MM.1S (cell line): ENCODE measurements around the gene AMH.

ENCODE experiments used
- DNase-seq: peaks from one replicate; pipeline ENCODE4 v3.0.0-alpha.2; 2015
- H2AFZ ChIP-seq: fragments of 300-600 bp; sonication (generic); 2 replicates; pipeline ENCODE4 v1.6.0; 2016; ENCODE audit warnings: antibody characterized with exemption, low read length
- H3F3A ChIP-seq: fragments of 300-600 bp; sonication (generic); 2 replicates; pipeline ENCODE4 v1.6.1; 2016; ENCODE audit warnings: mild to moderate bottlenecking, antibody characterized with exemption, low read length, moderate library complexity, mixed read lengths; ENCODE audit not compliant: insufficient read depth
- H3K27ac ChIP-seq: fragments of 300-600 bp; sonication (generic); 2 replicates; pipeline ENCODE4 v1.5.1; 2016; ENCODE audit warnings: mild to moderate bottlenecking, low read length
- H3K27me3 ChIP-seq: fragments of 300-600 bp; sonication (generic); replicated peaks from 2 replicates; pipeline ENCODE4 v1.6.0; 2016; ENCODE audit warnings: low read length; ENCODE audit not compliant: insufficient read depth
- H3K36me3 ChIP-seq: fragments of 300-600 bp; sonication (generic); replicated peaks from 2 replicates; pipeline ENCODE4 v1.6.1; 2016; ENCODE audit warnings: mild to moderate bottlenecking, low read length, mixed read lengths; ENCODE audit not compliant: insufficient read depth
- H3K4me1 ChIP-seq: fragments of 300-600 bp; sonication (generic); 2 replicates; pipeline ENCODE4 v1.6.1; 2016; ENCODE audit warnings: low read length, mixed read lengths
- H3K4me2 ChIP-seq: fragments of 300-600 bp; sonication (generic); 2 replicates; pipeline ENCODE4 v1.6.0; 2016; ENCODE audit warnings: low read depth, low read length
- H3K4me3 ChIP-seq: fragments of 300-600 bp; sonication (generic); 2 replicates; pipeline ENCODE4 v1.5.1; 2016; ENCODE audit warnings: low read length, mixed read lengths
- H3K79me2 ChIP-seq: fragments of 300-600 bp; sonication (generic); 2 replicates; pipeline ENCODE4 v1.6.1; 2016; ENCODE audit warnings: mixed run types, low read length, mixed read lengths
- H3K9ac ChIP-seq: fragments of 300-600 bp; sonication (generic); 2 replicates; pipeline ENCODE4 v1.6.1; 2016; ENCODE audit warnings: low read length, mixed read lengths
- H3K9me2 ChIP-seq: fragments of 300-600 bp; sonication (generic); replicated peaks from 2 replicates; pipeline ENCODE4 v1.6.1; 2016; ENCODE audit warnings: mild to moderate bottlenecking, low read length, mixed read lengths; ENCODE audit not compliant: insufficient read depth
- H3K9me3 ChIP-seq: fragments of 300-600 bp; sonication (generic); replicated peaks from 2 replicates; pipeline ENCODE4 v1.6.1; 2016; ENCODE audit warnings: mild to moderate bottlenecking, low read length, mixed read lengths; ENCODE audit not compliant: insufficient read depth
- H4K20me1 ChIP-seq: fragments of 300-600 bp; sonication (generic); 2 replicates; pipeline ENCODE4 v1.6.1; 2016; ENCODE audit warnings: mild to moderate bottlenecking, low read length, moderate library complexity, mixed read lengths; ENCODE audit not compliant: insufficient read depth
- CTCF ChIP-seq: fragments of 300-600 bp; sonication (generic); IDR thresholded peaks from 2 replicates; pipeline ENCODE4 v1.5.1; 2016; ENCODE audit warnings: antibody characterized with exemption, low read length, mixed read lengths
- EZH2 ChIP-seq: fragments of 300-600 bp; sonication (generic); optimal IDR thresholded peaks from 2 replicates; pipeline ENCODE3; 2017; ENCODE audit warnings: low read depth, mild to moderate bottlenecking, antibody characterized with exemption, low read length, mixed read lengths
- EZH2phosphoT487 ChIP-seq: fragments of 300-600 bp; sonication (generic); IDR thresholded peaks from 2 replicates; pipeline ENCODE4 v1.6.1; 2018; ENCODE audit warnings: antibody characterized with exemption, low read length

Gene AMH

GRCh38 chr19:2250766-2251105 lies 1.6 kb downstream of the AMH start:
- Histone ChIP-seq H3K9me2 (no peaks in the 10 kb centered on the region), H3K9ac (no peak overlapping the region), H3K4me2 (no peak overlapping the region), H3K9me3 (no peaks in the 10 kb centered on the region), H2AFZ (no peak overlapping the region), H3K4me1 (peaks cover 13% of the 10 kb centered on the region), H3K4me3 (no peak overlapping the region), H3K27me3 (no peaks in the 10 kb centered on the region), H4K20me1 (no peaks in the 10 kb centered on the region; the same call in 1 of the 2 replicates), H3K79me2 (peaks cover 61% of the 10 kb centered on the region), H3K36me3 (0 out of 2 replicates have a peak, but pooled peaks cover 9% of the 10 kb centered on the region), H3K27ac (no peak overlapping the region), H3F3A (peaks cover 29% of the 10 kb centered on the region)
- no peak for TF ChIP-seq EZH2phosphoT487
- no peak for TF ChIP-seq CTCF
- DNase-seq: no peak

DNA sequence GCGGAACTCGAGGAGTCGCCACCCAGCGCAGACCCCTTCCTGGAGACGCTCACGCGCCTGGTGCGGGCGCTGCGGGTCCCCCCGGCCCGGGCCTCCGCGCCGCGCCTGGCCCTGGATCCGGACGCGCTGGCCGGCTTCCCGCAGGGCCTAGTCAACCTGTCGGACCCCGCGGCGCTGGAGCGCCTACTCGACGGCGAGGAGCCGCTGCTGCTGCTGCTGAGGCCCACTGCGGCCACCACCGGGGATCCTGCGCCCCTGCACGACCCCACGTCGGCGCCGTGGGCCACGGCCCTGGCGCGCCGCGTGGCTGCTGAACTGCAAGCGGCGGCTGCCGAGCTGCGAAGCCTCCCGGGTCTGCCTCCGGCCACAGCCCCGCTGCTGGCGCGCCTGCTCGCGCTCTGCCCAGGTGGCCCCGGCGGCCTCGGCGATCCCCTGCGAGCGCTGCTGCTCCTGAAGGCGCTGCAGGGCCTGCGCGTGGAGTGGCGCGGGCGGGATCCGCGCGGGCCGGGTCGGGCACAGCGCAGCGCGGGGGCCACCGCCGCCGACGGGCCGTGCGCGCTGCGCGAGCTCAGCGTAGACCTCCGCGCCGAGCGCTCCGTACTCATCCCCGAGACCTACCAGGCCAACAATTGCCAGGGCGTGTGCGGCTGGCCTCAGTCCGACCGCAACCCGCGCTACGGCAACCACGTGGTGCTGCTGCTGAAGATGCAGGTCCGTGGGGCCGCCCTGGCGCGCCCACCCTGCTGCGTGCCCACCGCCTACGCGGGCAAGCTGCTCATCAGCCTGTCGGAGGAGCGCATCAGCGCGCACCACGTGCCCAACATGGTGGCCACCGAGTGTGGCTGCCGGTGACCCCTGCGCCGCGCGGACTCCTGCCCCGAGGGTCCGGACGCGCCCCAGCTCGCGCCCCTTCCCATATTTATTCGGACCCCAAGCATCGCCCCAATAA lies 2.3 kb downstream of the AMH start:
- H3K36me3 ChIP-seq: 0 out of 2 replicates have a peak, but pooled peaks cover 5% of the 10 kb centered on the region
- peaks cover 60% of the 10 kb centered on the region for H3K79me2 ChIP-seq
- DNase-seq: no peak
- no peak overlapping the region for H3K4me2 ChIP-seq
- no peak for TF ChIP-seq CTCF
- TF ChIP-seq EZH2: no peak
- no peak for TF ChIP-seq EZH2phosphoT487
- H3K9ac ChIP-seq: no peak overlapping the region
- no peaks in the 10 kb centered on the region for H4K20me1 ChIP-seq
- peaks cover 34% of the 10 kb centered on the region for H3F3A ChIP-seq
- peaks cover 18% of the 10 kb centered on the region for H3K4me1 ChIP-seq
- H2AFZ ChIP-seq: no peak overlapping the region
- H3K27me3 ChIP-seq: no peaks in the 10 kb centered on the region
- H3K27ac ChIP-seq: no peak overlapping the region
- H3K9me3 ChIP-seq: no peaks in the 10 kb centered on the region
- no peak overlapping the region for H3K4me3 ChIP-seq
- no peaks in the 10 kb centered on the region for H3K9me2 ChIP-seq

GRCh38 chr19:2252055-2252796 lies 3.1 kb downstream of the AMH start:
- Histone ChIP-seq H3K9ac (no peak overlapping the region), H3K4me2 (no peak overlapping the region), H3F3A (peaks cover 34% of the 10 kb centered on the region)

More at GRCh38 chr19:2252055-2252796, 3.1 kb downstream of the AMH start:
- H4K20me1 ChIP-seq: no peaks in the 10 kb centered on the region
- no peak overlapping the region for H3K27ac ChIP-seq
- H3K4me1 ChIP-seq: peaks cover 18% of the 10 kb centered on the region
- H3K9me3 ChIP-seq: no peaks in the 10 kb centered on the region
- peaks cover 56% of the 10 kb centered on the region for H3K79me2 ChIP-seq
- H3K36me3 ChIP-seq: 0 out of 2 replicates have a peak, but pooled peaks cover 5% of the 10 kb centered on the region
- H2AFZ ChIP-seq: no peak overlapping the region
- no peak for DNase-seq
- no peaks in the 10 kb centered on the region for H3K9me2 ChIP-seq
- TF ChIP-seq EZH2: no peak
- TF ChIP-seq CTCF: no peak
- TF ChIP-seq EZH2phosphoT487: no peak
- H3K27me3 ChIP-seq: no peaks in the 10 kb centered on the region
- no peak overlapping the region for H3K4me3 ChIP-seq
